Measurements from ENCODE around the gene HOXD8. TPM values are rescaled to one million over a fixed set of nuclear protein-coding genes. Genes with fewer than 3 reads are reported as not detected.

HOXD8 gene
- total RNA-seq, 4 donors from 2014 or later = 7.8 to 23.5 (median 13.4) TPM

- intact Hi-C loops (cut with DNase I; ENCODE audit: low total_unique reads) = no loop called here
- Histone ChIP-seq H3K4me3 (peak overlapping the region in 3 of 4 donors; percentile 17 to 68 (median 55)), H3K27me3 (peaks cover 63% of the 10 kb centered on the region), H3K9me3 (no peaks in the 10 kb centered on the region), H3K36me3 (no peaks in the 10 kb centered on the region), H3K27ac (peak overlapping the region; percentile 94 to 96 (median 94)), H3K4me1 (peaks cover 18 to 66% (median 39%) of the 10 kb centered on the region in 4 donors)
- in situ Hi-C loops (cut with MboI; ENCODE audit: low pct_ligation_motif_present in 1 of 4, low pct_unique_long_range_greater_than_20kb in 1 of 4, low sequenced_read_pairs in 3 of 4) = loop anchor here in 1 of 4 donors (25.0 kb wide), 1 partner anchor 680 kb away; no protein-coding TSS in a partner anchor
- no peak for DNase-seq
- TF ChIP-seq POLR2A (IDR thresholded peaks at IDR 0.05) (no peak), EP300 (IDR thresholded peaks at IDR 0.05; ENCODE audit: low read depth) (no peak), CTCF (IDR thresholded peaks at IDR 0.05) (no peak), POLR2AphosphoS5 (IDR thresholded peaks at IDR 0.05) (no peak)
- WGBS, 2 donors (ENCODE audit: low coverage in 1 of 2) = 23 to 33% methylated on average over 33 of the region's 33 CpGs
Observed at GRCh38 chr2:176132205-176133171, 3.0 kb downstream of the HOXD8 start.

GRCh38 chr2:176133389-176133788 is 3.9 kb downstream of the HOXD8 start:
- in situ Hi-C loops (cut with MboI; ENCODE audit: low pct_ligation_motif_present in 1 of 4, low pct_unique_long_range_greater_than_20kb in 1 of 4, low sequenced_read_pairs in 3 of 4) = loop anchor here in 1 of 4 donors (25.0 kb wide), 1 partner anchor 679 kb away; no protein-coding TSS in a partner anchor
- peaks cover 61% of the 10 kb centered on the region for H3K27me3 ChIP-seq
- peaks cover 11 to 64% (median 38%) of the 10 kb centered on the region in 4 donors for H3K4me1 ChIP-seq

GRCh38 chr2:176134035-176134434 is 4.5 kb downstream of the HOXD8 start:
- Histone ChIP-seq H3K27me3 (peaks cover 59% of the 10 kb centered on the region), H3K27ac (peak overlapping the region; percentile 91 to 96 (median 94)), H3K9me3 (no peaks in the 10 kb centered on the region), H3K4me1 (peaks cover 11 to 57% (median 33%) of the 10 kb centered on the region in 4 donors), H3K4me3 (no peak overlapping the region), H3K36me3 (no peaks in the 10 kb centered on the region)
- in situ Hi-C loops (cut with MboI; ENCODE audit: low pct_ligation_motif_present in 1 of 4, low pct_unique_long_range_greater_than_20kb in 1 of 4, low sequenced_read_pairs in 3 of 4) = loop anchor here in 1 of 4 donors (25.0 kb wide), 1 partner anchor 678 kb away; no protein-coding TSS in a partner anchor
- DNase-seq = no peak
- WGBS, 2 donors (ENCODE audit: low coverage in 1 of 2) = 47 to 57% methylated on average over 3 to 4 of the region's 4 CpGs
- intact Hi-C loops (cut with DNase I; ENCODE audit: low total_unique reads) = no loop called here
- TF ChIP-seq POLR2AphosphoS5 (IDR thresholded peaks at IDR 0.05) (no peak), POLR2A (IDR thresholded peaks at IDR 0.05) (no peak), CTCF (IDR thresholded peaks at IDR 0.05) (no peak), EP300 (IDR thresholded peaks at IDR 0.05; ENCODE audit: low read depth) (no peak)

More at GRCh38 chr2:176133389-176133788, 3.9 kb downstream of the HOXD8 start:
- Histone ChIP-seq H3K27ac (peak overlapping the region; percentile 94 to 96 (median 94)), H3K36me3 (no peaks in the 10 kb centered on the region), H3K4me3 (no peak overlapping the region), H3K9me3 (no peaks in the 10 kb centered on the region)
- no peak for DNase-seq
- intact Hi-C loops (cut with DNase I; ENCODE audit: low total_unique reads) = no loop called here
- TF ChIP-seq POLR2AphosphoS5 (IDR thresholded peaks at IDR 0.05) (no peak), POLR2A (IDR thresholded peaks at IDR 0.05) (no peak), EP300 (IDR thresholded peaks at IDR 0.05; ENCODE audit: low read depth) (no peak), CTCF (IDR thresholded peaks at IDR 0.05) (no peak)

GRCh38 chr2:176135035-176135440 is 5.5 kb downstream of the HOXD8 start:
- in situ Hi-C loops (cut with MboI; ENCODE audit: low pct_ligation_motif_present in 1 of 4, low pct_unique_long_range_greater_than_20kb in 1 of 4, low sequenced_read_pairs in 3 of 4) (loop anchor here in 2 of 4 donors (5.0 to 25.0 kb wide), 4 partner anchors 322 to 677 kb away; no protein-coding TSS in a partner anchor), intact Hi-C loops (cut with DNase I; ENCODE audit: low total_unique reads) (loop anchor here (5.0 kb wide), 1 partner anchor 1012 kb away; no protein-coding TSS in a partner anchor)
- Histone ChIP-seq H3K27me3 (peaks cover 54% of the 10 kb centered on the region), H3K27ac (peak overlapping the region; percentile 91 to 96 (median 94)), H3K36me3 (no peaks in the 10 kb centered on the region), H3K4me1 (peaks cover 14 to 57% (median 31%) of the 10 kb centered on the region in 4 donors), H3K9me3 (no peaks in the 10 kb centered on the region), H3K4me3 (no peak overlapping the region)
- no peak for TF ChIP-seq POLR2A (IDR thresholded peaks at IDR 0.05)
- no peak for TF ChIP-seq CTCF (IDR thresholded peaks at IDR 0.05)
- no peak for TF ChIP-seq POLR2AphosphoS5 (IDR thresholded peaks at IDR 0.05)
- no peak for TF ChIP-seq EP300 (IDR thresholded peaks at IDR 0.05; ENCODE audit: low read depth)
- no peak for DNase-seq
